ENCODE data around the gene WNT2.

- TF ChIP-seq, protein P1, sequence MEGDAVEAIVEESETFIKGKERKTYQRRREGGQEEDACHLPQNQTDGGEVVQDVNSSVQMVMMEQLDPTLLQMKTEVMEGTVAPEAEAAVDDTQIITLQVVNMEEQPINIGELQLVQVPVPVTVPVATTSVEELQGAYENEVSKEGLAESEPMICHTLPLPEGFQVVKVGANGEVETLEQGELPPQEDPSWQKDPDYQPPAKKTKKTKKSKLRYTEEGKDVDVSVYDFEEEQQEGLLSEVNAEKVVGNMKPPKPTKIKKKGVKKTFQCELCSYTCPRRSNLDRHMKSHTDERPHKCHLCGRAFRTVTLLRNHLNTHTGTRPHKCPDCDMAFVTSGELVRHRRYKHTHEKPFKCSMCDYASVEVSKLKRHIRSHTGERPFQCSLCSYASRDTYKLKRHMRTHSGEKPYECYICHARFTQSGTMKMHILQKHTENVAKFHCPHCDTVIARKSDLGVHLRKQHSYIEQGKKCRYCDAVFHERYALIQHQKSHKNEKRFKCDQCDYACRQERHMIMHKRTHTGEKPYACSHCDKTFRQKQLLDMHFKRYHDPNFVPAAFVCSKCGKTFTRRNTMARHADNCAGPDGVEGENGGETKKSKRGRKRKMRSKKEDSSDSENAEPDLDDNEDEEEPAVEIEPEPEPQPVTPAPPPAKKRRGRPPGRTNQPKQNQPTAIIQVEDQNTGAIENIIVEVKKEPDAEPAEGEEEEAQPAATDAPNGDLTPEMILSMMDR (IDR thresholded peaks at IDR 0.05) = no peak
- TF ChIP-seq EP300 (IDR thresholded peaks at IDR 0.05) = no peak
Observed at GRCh38 chr7:117238472-117238871, 84.4 kb downstream of the WNT2 start.

All from suprapubic skin (tissue), 3 donors.